ENCODE results near the gene PXDN.

GRCh38 chr2:1707771-1708418 is 36.4 kb downstream of the PXDN start:
- TF ChIP-seq ZMYM4 (CRISPR knock-in tag; IDR thresholded peaks at IDR 0.05) (no peak), HDAC2 (CRISPR knock-in tag; IDR thresholded peaks at IDR 0.05) (no peak), ELF1 (CRISPR knock-in tag; IDR thresholded peaks at IDR 0.05) (no peak), ZFX (CRISPR knock-in tag; IDR thresholded peaks at IDR 0.05; ENCODE audit: low read depth) (no peak), CTCF (CRISPR knock-in tag; IDR thresholded peaks at IDR 0.05) (no peak), ZFP37 (CRISPR knock-in tag; IDR thresholded peaks at IDR 0.05; ENCODE audit: borderline replicate concordance) (no peak), GATAD2A (CRISPR knock-in tag; IDR thresholded peaks at IDR 0.05) (no peak), GABPB1 (CRISPR knock-in tag; IDR thresholded peaks at IDR 0.05) (no peak), ZBTB26 (CRISPR knock-in tag; IDR thresholded peaks at IDR 0.05; ENCODE audit: borderline replicate concordance) (no peak), GABPA (IDR thresholded peaks at IDR 0.05; ENCODE audit: low read depth, low read length) (no peak), GABPA (CRISPR knock-in tag; IDR thresholded peaks at IDR 0.05; ENCODE audit: low read depth) (no peak), ZNF558 (CRISPR knock-in tag; IDR thresholded peaks at IDR 0.05; ENCODE audit: borderline replicate concordance) (no peak)
